Endothelial cell of umbilical vein (primary cell): ENCODE results near the gene NXN. TPM values are rescaled to one million over a fixed set of nuclear protein-coding genes. Genes with fewer than 3 reads are reported as not detected.

Source experiments
- BruUV-seq: library from RNA; stranded (reverse); fragments of 400-500 nt; replicated peaks from 2 replicates; lab custom pipeline; 2021; lab: Mats Ljungman, UMichigan
- CTCF ChIA-PET: fragments of 300-600, 350-600 bp; sonication (Branson Sonifier 250); formaldehyde crosslinking; loops from one replicate; lab custom pipeline; 2021; ENCODE audit warnings: antibody characterized with exemption, inconsistent platforms; lab: Charles Lee
- POLR2A ChIA-PET: fragments of 300-600, 350-600 bp; sonication (Branson Sonifier 250); formaldehyde crosslinking; loops from one replicate; lab custom pipeline; 2021; ENCODE audit warnings: antibody characterized with exemption, inconsistent platforms; lab: Charles Lee
- DNase-seq: peaks from one replicate; pipeline ENCODE4 v3.0.0-alpha.2; 2011; ENCODE audit warnings: low read depth, low spot score
- FAIRE-seq: peaks from 2 replicates; lab custom pipeline; 2011; peaks lifted over from hg19 to GRCh38; lab: Jason Lieb, UNC
- H2AFZ ChIP-seq: 2 replicates; pipeline ENCODE4 v1.6.0; 2012; ENCODE audit warnings: low read depth, low read length, control low read depth, inconsistent platforms
- H3K27ac ChIP-seq: 2 replicates; pipeline ENCODE4 v1.5.1; 2011; ENCODE audit warnings: low read depth, mild to moderate bottlenecking, control low read depth, low read length, moderate library complexity; ENCODE audit not compliant: insufficient read depth
- H3K27me3 ChIP-seq, 2 experiments: 2 replicates each; pipeline versions ENCODE4 v1.6.0 to v1.6.1; 2011; ENCODE audit warnings: low read length in 2 of 2, mixed read lengths in 1 of 2; ENCODE audit not compliant: control insufficient read depth in 2 of 2, insufficient read depth in 2 of 2
- H3K36me3 ChIP-seq, 2 experiments: 2 replicates in 1 of 2; 3 replicates in 1 of 2; pipeline ENCODE4 v1.5.1; 2011; ENCODE audit warnings: low read length in 2 of 2, mild to moderate bottlenecking in 1 of 2, moderate library complexity in 1 of 2; ENCODE audit not compliant: control insufficient read depth in 2 of 2, insufficient read depth in 2 of 2; ENCODE audit errors: extremely low read depth in 1 of 2
- H3K4me1 ChIP-seq: 3 replicates; pipeline ENCODE4 v1.5.1; 2011; ENCODE audit warnings: mild to moderate bottlenecking, low read length; ENCODE audit not compliant: control insufficient read depth, insufficient read depth; ENCODE audit errors: extremely low read depth
- H3K4me2 ChIP-seq: 2 replicates; pipeline ENCODE4 v1.6.1; 2011; ENCODE audit warnings: low read length, control low read depth, mixed read lengths; ENCODE audit not compliant: insufficient read depth
- H3K4me3 ChIP-seq, 3 experiments: fragments of 200-600 bp in 1 of 3; sonication (generic), shearing (Covaris generic) in 1 of 3; replicated peaks in 1 of 3; 2 replicates each; pipeline ENCODE4 v1.5.1; 2011 to 2016; ENCODE audit warnings: control low read depth in 3 of 3, low read length in 3 of 3, mild to moderate bottlenecking in 2 of 3, inconsistent platforms in 1 of 3, low read depth in 1 of 3, moderate library complexity in 1 of 3; ENCODE audit not compliant: insufficient read depth in 1 of 3
- H3K79me2 ChIP-seq: 2 replicates; pipeline ENCODE4 v1.6.0; 2012; ENCODE audit warnings: low read length, inconsistent platforms; ENCODE audit not compliant: control insufficient read depth, insufficient read depth
- H3K9ac ChIP-seq: replicated peaks from 2 replicates; pipeline ENCODE3; 2011; ENCODE audit warnings: low read length, control low read depth; ENCODE audit not compliant: insufficient read depth; ENCODE audit errors: extremely low read depth
- H3K9me1 ChIP-seq: replicated peaks from 3 replicates; pipeline ENCODE4 v1.6.0; 2011; ENCODE audit warnings: mild to moderate bottlenecking, low read length; ENCODE audit not compliant: control insufficient read depth, insufficient read depth; ENCODE audit errors: extremely low read depth
- H3K9me3 ChIP-seq: replicated peaks from 2 replicates; pipeline ENCODE4 v1.5.1; 2012; ENCODE audit warnings: low read length, inconsistent platforms; ENCODE audit not compliant: control insufficient read depth, insufficient read depth
- H4K20me1 ChIP-seq: replicated peaks from 2 replicates; pipeline ENCODE3; 2011; ENCODE audit warnings: mild to moderate bottlenecking, low read length; ENCODE audit not compliant: control insufficient read depth, insufficient read depth; ENCODE audit errors: extremely low read depth
- CTCF ChIP-seq, 2 donors: IDR thresholded peaks; 1 replicate in 1 of 2; 2 replicates in 1 of 2; pipeline ENCODE4 v1.5.1; 2011; ENCODE audit warnings: low read length in 2 of 2, mild to moderate bottlenecking in 2 of 2, moderate library complexity in 2 of 2, control low read depth in 1 of 2, inconsistent platforms in 1 of 2, low read depth in 1 of 2; ENCODE audit not compliant: insufficient read depth in 1 of 2; ENCODE audit errors: extremely low read depth in 1 of 2
- EZH2 ChIP-seq: IDR thresholded peaks from 2 replicates; pipeline ENCODE4 v1.6.1; 2012; ENCODE audit warnings: borderline replicate concordance, low read depth, mild to moderate bottlenecking, moderate library complexity, low read length, inconsistent platforms; ENCODE audit not compliant: severe bottlenecking
- FOS ChIP-seq: IDR thresholded peaks from 2 replicates; pipeline ENCODE4 v1.6.1; 2011; ENCODE audit warnings: mild to moderate bottlenecking, low read length, moderate library complexity, borderline replicate concordance; ENCODE audit not compliant: insufficient read depth
- GATA2 ChIP-seq: IDR thresholded peaks from 2 replicates; pipeline ENCODE4 v1.7.0; 2011; ENCODE audit warnings: low read depth, mild to moderate bottlenecking, moderate library complexity, mixed read lengths, low read length; ENCODE audit not compliant: insufficient read length, insufficient read depth
- JUN ChIP-seq: IDR thresholded peaks from 2 replicates; pipeline ENCODE4 v1.6.1; 2011; ENCODE audit warnings: borderline replicate concordance, low read depth; ENCODE audit not compliant: insufficient read length, insufficient read depth
- MAX ChIP-seq: IDR thresholded peaks from 2 replicates; pipeline ENCODE4 v1.6.1; 2011; ENCODE audit not compliant: insufficient read depth, insufficient read length
- MYC ChIP-seq: IDR thresholded peaks from one replicate; pipeline ENCODE4 v1.6.1; 2011; ENCODE audit warnings: mild to moderate bottlenecking, low read depth, low read length
- POLR2A ChIP-seq: IDR thresholded peaks from 2 replicates; pipeline ENCODE4 v1.6.1; 2012; ENCODE audit warnings: low read depth, mild to moderate bottlenecking, control low read depth, low read length
- POLR2AphosphoS5 ChIP-seq: IDR thresholded peaks from 2 replicates; pipeline ENCODE4 v1.6.1; 2012; ENCODE audit warnings: low read depth, mild to moderate bottlenecking, control low read depth, low read length, moderate library complexity; ENCODE audit not compliant: insufficient read depth
- dilution Hi-C: fragments of 300-500 bp; cut with MboI; formaldehyde crosslinking; loops from one replicate; pipeline ENCODE4 v1.15.0; 2019; ENCODE audit warnings: low sequenced_read_pairs; ENCODE audit not compliant: extremely low pct_ligation_motif_present
- intact Hi-C: fragments of 100-400 bp; cut with micrococcal nuclease; formaldehyde crosslinking; loops from one replicate; pipeline ENCODE4 v1.10.0; 2022
- polyA plus RNA-seq, 4 experiments: library from polyadenylated mRNA; depleted of rRNA in 3 of 4; stranded (reverse) in 3 of 4; unstranded in 1 of 4; fragments of >200 nt; gene quantifications; 2 replicates each; pipeline versions ENCODE4 v1.2.1 to v1.2.3, GENCODE V29; 2011 to 2012; ENCODE audit warnings: missing spikeins in 1 of 4
- total RNA-seq: library from RNA; stranded (reverse); gene quantifications from 2 replicates; pipeline ENCODE4 v1.2.3, GENCODE V29; 2021

Gene NXN
- total and polyA plus RNA-seq, 2 donors (not counting 3 experiments of a cell fraction or from before 2014, with no cell fraction given) = 69.5 to 77.3 TPM

GRCh38 chr17:800446-801242, 178.9 kb downstream of the NXN start:
- H3K4me3 ChIP-seq = no peak overlapping the region
- no peaks in the 10 kb centered on the region for H3K9me1 ChIP-seq
- BruUV-seq = no TSS peak
- DNase-seq = no peak
- peaks cover 0 to 11% of the 10 kb centered on the region in 2 experiments for H3K36me3 ChIP-seq
- H3K4me2 ChIP-seq = no peak overlapping the region
- H3K27me3 ChIP-seq = no peaks in the 10 kb centered on the region
- ChIA-PET POLR2A (no interaction called here), CTCF (interaction anchor here (0.6 to 15.3 kb wide), 4 partner anchors 100 to 255 kb away, joined by 3 to 341 read pairs (median 6); partner anchors contain the start of genes NXN and TIMM22)
- dilution Hi-C loops = no loop called here
- H3K9me3 ChIP-seq = no peaks in the 10 kb centered on the region
- no peaks in the 10 kb centered on the region for H3K79me2 ChIP-seq
- no peak overlapping the region for H3K27ac ChIP-seq
- TF ChIP-seq JUN = no peak
- TF ChIP-seq GATA2 = no peak
- no peak for TF ChIP-seq FOS
- no peak for TF ChIP-seq MYC
- TF ChIP-seq EZH2 = no peak
- no peak for TF ChIP-seq POLR2A
- TF ChIP-seq CTCF (IDR thresholded peaks at IDR 0.05; ENCODE audit: extremely low read depth in 1 of 2, insufficient read depth in 1 of 2, low read depth in 1 of 2, low read length in 2 of 2) = no peak
- TF ChIP-seq MAX = no peak
- no peak for TF ChIP-seq POLR2AphosphoS5
- H2AFZ ChIP-seq = no peak overlapping the region
- no peak overlapping the region for H3K9ac ChIP-seq
- no peaks in the 10 kb centered on the region for H3K4me1 ChIP-seq
- no peak for FAIRE-seq
- intact Hi-C loops = no loop called here
- no peaks in the 10 kb centered on the region for H4K20me1 ChIP-seq
